K562 (cell line): ENCODE results near the gene FGR. TPM values are rescaled to one million over a fixed set of nuclear protein-coding genes. Genes with fewer than 3 reads are reported as not detected.

Experiments used
- FOXJ2 ChIP-seq: fragments of 200-800 bp; sonication (Bioruptor generic); IDR thresholded peaks from 2 replicates; pipeline ENCODE4 v1.6.1; 2016; ENCODE audit warnings: missing genetic modification characterization, missing compliant biosample characterization
- HDAC2 ChIP-seq: fragments of 450-650 bp; IDR thresholded peaks from 2 replicates; pipeline ENCODE4 v1.6.1; 2016; ENCODE audit warnings: mild to moderate bottlenecking
- KAT7 ChIP-seq: sonication (generic); formaldehyde crosslinking; IDR thresholded peaks from 2 replicates; pipeline ENCODE4 v1.8.0; 2022; ENCODE audit warnings: missing genetic modification reagents, mild to moderate bottlenecking, borderline replicate concordance
- KLF10 ChIP-seq: fragments of 250-450 bp; sonication (Bioruptor Pico); IDR thresholded peaks from 2 replicates; pipeline ENCODE4 v1.6.1; 2021; ENCODE audit warnings: matching md5 sums
- NR2C2 ChIP-seq, 2 experiments: fragments of 200-800 bp in 1 of 2; sonication (Bioruptor generic) in 1 of 2; sonication (generic) in 1 of 2; formaldehyde crosslinking in 1 of 2; IDR thresholded peaks; 2 replicates each; pipeline versions ENCODE4 v1.6.1 to v1.8.0; 2016 to 2022; ENCODE audit warnings: mild to moderate bottlenecking in 1 of 2, missing compliant biosample characterization in 1 of 2, missing genetic modification characterization in 1 of 2, missing genetic modification reagents in 1 of 2
- NR3C1 ChIP-seq: sonication (generic); formaldehyde crosslinking; IDR thresholded peaks from 2 replicates; pipeline ENCODE4 v1.8.1; 2022; ENCODE audit warnings: missing genetic modification reagents
- POLR2B ChIP-seq: fragments of 450-650 bp; IDR thresholded peaks from 2 replicates; pipeline ENCODE4 v1.6.1; 2018; ENCODE audit warnings: low read depth; ENCODE audit not compliant: partially characterized antibody
- SAFB2 ChIP-seq: fragments of 200-400 bp; formaldehyde crosslinking; IDR thresholded peaks from 2 replicates; pipeline ENCODE4 v1.6.1; 2018; ENCODE audit warnings: borderline replicate concordance, low read length, low read depth, moderate library complexity; ENCODE audit not compliant: severe bottlenecking
- SLC30A9 ChIP-seq: fragments of 250-450 bp; sonication (Bioruptor Pico); IDR thresholded peaks from 2 replicates; pipeline ENCODE4 v1.8.0; 2022; ENCODE audit warnings: mild to moderate bottlenecking, moderate library complexity
- ZNF143 ChIP-seq: sonication (generic); formaldehyde crosslinking; IDR thresholded peaks from 2 replicates; pipeline ENCODE4 v1.9.0; 2022; ENCODE audit warnings: mild to moderate bottlenecking, missing genetic modification reagents
- ZNF696 ChIP-seq: fragments of 250-450 bp; sonication (Bioruptor Pico); conservative IDR thresholded peaks from 2 replicates; pipeline ENCODE4 v1.4.0; 2020; ENCODE audit warnings: mild to moderate bottlenecking, moderate library complexity
- polyA plus RNA-seq, 8 experiments: library from polyadenylated mRNA; depleted of rRNA in 4 of 8; stranded (reverse) in 5 of 8; unstranded in 3 of 8; fragments of >200 nt; fragmentation: Nextera tagmentation in 2 of 8; fragmentation: Illumina TruSeq in 1 of 8; extraction: Ambion mirVana in 2 of 8; extraction: Trizol in 1 of 8; gene quantifications; 2 replicates each; pipeline versions ENCODE4 v1.2.1 to v1.2.3, GENCODE V29; 2011 to 2014; ENCODE audit warnings: inconsistent platforms in 1 of 8, missing spikeins in 1 of 8
- total RNA-seq, 7 experiments: library from RNA; depleted of rRNA in 6 of 7; stranded (reverse); fragments of >200 nt in 6 of 7; fragmentation: Illumina TruSeq in 2 of 7; extraction: Trizol in 2 of 7; gene quantifications; 2 replicates each; pipeline versions ENCODE4 v1.2.1 to v1.2.3, GENCODE V29; 2011 to 2021; ENCODE audit warnings: low replicate concordance in 1 of 7
- TF ChIP-seq, protein P1 (sequence below): fragments of 450-650 bp; IDR thresholded peaks from 2 replicates; pipeline ENCODE4 v1.6.1; 2017; ENCODE audit warnings: antibody characterized with exemption
- TF ChIP-seq, protein P2 (sequence below): sonication (generic); formaldehyde crosslinking; IDR thresholded peaks from 2 replicates; pipeline ENCODE4 v1.8.0; 2022; ENCODE audit warnings: mild to moderate bottlenecking, missing genetic modification reagents
- TF ChIP-seq, protein P3 (sequence below): sonication (generic); formaldehyde crosslinking; IDR thresholded peaks from 2 replicates; pipeline ENCODE4 v1.8.0; 2023; ENCODE audit warnings: mild to moderate bottlenecking, missing genetic modification reagents

The FGR gene
- total and polyA plus RNA-seq, 9 of the 15 experiments (the other 6 are each of a cell fraction or from before 2014, with no cell fraction given), result 0.04 to 0.11 TPM; not detected in 7

DNA sequence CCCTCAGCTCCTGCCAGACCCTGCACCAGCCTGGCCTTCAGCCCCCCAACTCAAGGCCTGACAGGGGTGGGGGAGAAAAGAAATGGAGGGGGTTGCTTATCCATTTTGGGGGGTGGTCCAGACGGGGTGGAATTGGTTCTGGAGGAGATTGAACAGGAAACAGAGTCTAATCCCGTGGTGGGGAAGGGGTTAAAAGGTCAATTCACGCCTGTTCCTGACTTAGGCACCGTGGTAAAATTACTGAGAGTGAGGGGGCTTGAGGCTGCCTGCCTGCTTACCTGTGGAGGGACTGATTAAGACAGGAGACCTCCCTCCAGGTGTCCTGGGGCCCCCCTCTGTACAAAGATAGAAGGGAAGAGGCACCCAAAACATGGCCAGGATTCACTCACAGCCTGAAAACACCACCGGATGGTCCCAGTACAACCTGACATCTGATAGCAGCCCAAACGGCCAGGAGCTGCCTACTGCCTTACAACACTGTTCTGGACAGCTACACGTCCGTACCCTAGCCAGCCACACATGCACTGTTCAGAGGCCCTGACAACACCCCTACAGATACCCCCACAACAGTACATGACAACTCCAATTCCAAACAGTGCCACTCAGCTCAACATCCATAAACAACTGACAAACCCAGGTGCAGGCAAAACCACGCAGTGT, 62.8 kb downstream of the FGR start (continued):
- TF ChIP-seq, protein P1, sequence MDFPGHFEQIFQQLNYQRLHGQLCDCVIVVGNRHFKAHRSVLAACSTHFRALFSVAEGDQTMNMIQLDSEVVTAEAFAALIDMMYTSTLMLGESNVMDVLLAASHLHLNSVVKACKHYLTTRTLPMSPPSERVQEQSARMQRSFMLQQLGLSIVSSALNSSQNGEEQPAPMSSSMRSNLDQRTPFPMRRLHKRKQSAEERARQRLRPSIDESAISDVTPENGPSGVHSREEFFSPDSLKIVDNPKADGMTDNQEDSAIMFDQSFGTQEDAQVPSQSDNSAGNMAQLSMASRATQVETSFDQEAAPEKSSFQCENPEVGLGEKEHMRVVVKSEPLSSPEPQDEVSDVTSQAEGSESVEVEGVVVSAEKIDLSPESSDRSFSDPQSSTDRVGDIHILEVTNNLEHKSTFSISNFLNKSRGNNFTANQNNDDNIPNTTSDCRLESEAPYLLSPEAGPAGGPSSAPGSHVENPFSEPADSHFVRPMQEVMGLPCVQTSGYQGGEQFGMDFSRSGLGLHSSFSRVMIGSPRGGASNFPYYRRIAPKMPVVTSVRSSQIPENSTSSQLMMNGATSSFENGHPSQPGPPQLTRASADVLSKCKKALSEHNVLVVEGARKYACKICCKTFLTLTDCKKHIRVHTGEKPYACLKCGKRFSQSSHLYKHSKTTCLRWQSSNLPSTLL, result no peak
- no peak for TF ChIP-seq FOXJ2 (tag)
- TF ChIP-seq SLC30A9 (CRISPR knock-in tag), result no peak
- 0 out of 2 replicates have a peak, but pooled peaks have one; percentile 52 for TF ChIP-seq KAT7 (CRISPR knock-in tag)
- no peak for TF ChIP-seq NR3C1 (CRISPR knock-in tag)
- TF ChIP-seq, protein P2, sequence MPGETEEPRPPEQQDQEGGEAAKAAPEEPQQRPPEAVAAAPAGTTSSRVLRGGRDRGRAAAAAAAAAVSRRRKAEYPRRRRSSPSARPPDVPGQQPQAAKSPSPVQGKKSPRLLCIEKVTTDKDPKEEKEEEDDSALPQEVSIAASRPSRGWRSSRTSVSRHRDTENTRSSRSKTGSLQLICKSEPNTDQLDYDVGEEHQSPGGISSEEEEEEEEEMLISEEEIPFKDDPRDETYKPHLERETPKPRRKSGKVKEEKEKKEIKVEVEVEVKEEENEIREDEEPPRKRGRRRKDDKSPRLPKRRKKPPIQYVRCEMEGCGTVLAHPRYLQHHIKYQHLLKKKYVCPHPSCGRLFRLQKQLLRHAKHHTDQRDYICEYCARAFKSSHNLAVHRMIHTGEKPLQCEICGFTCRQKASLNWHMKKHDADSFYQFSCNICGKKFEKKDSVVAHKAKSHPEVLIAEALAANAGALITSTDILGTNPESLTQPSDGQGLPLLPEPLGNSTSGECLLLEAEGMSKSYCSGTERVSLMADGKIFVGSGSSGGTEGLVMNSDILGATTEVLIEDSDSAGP (CRISPR knock-in tag), result 0 out of 2 replicates have a peak, but pooled peaks have one; percentile 35
- TF ChIP-seq ZNF143 (CRISPR knock-in tag), result 0 out of 2 replicates have a peak, but pooled peaks have one; percentile 45
- TF ChIP-seq ZNF696, result no peak
- TF ChIP-seq HDAC2, result no peak
- no peak for TF ChIP-seq SAFB2
- TF ChIP-seq, protein P3, sequence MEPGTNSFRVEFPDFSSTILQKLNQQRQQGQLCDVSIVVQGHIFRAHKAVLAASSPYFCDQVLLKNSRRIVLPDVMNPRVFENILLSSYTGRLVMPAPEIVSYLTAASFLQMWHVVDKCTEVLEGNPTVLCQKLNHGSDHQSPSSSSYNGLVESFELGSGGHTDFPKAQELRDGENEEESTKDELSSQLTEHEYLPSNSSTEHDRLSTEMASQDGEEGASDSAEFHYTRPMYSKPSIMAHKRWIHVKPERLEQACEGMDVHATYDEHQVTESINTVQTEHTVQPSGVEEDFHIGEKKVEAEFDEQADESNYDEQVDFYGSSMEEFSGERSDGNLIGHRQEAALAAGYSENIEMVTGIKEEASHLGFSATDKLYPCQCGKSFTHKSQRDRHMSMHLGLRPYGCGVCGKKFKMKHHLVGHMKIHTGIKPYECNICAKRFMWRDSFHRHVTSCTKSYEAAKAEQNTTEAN (CRISPR knock-in tag), result no peak
- 0 out of 2 replicates have a peak, but pooled peaks have one; percentile 34 for TF ChIP-seq NR2C2 (CRISPR knock-in tag; IDR thresholded peaks at IDR 0.05)
- no peak for TF ChIP-seq NR2C2 (tag; IDR thresholded peaks at IDR 0.05)
- TF ChIP-seq KLF10 (CRISPR knock-in tag), result no peak
- TF ChIP-seq POLR2B, result no peak
